CD4-positive, alpha-beta T cell treated with Interleukin-2 at 100 ng/mL for 4 hours (primary cell): ENCODE measurements around the gene PLPPR5.
"Not testable (repeated sequence)": the region's sequence is repeated elsewhere in the genome, so short reads cannot be mapped to it uniquely, and the experiment has no call there.

Experiments
- DNase-seq: peaks from one replicate; pipeline ENCODE4 v3.0.0-alpha.2; 2020; ENCODE audit warnings: low spot score

PLPPR5 gene

GRCh38 chr1:98914547-98914946, 90.1 kb downstream of the PLPPR5 start:
- DNase-seq, result no peak

GRCh38 chr1:98910827-98911226, 93.8 kb downstream of the PLPPR5 start:
- DNase-seq, result no peak

- no peak for DNase-seq
Measured at GRCh38 chr1:98908980-98909379, 95.7 kb downstream of the PLPPR5 start.

- no peak for DNase-seq
Measured at GRCh38 chr1:98906809-98907208, 97.9 kb downstream of the PLPPR5 start.

- no peak for DNase-seq
Measured at GRCh38 chr1:98906361-98906760, 98.3 kb downstream of the PLPPR5 start.

- DNase-seq, result no peak
Measured at GRCh38 chr1:98904684-98905083, 100.0 kb downstream of the PLPPR5 start.

DNA sequence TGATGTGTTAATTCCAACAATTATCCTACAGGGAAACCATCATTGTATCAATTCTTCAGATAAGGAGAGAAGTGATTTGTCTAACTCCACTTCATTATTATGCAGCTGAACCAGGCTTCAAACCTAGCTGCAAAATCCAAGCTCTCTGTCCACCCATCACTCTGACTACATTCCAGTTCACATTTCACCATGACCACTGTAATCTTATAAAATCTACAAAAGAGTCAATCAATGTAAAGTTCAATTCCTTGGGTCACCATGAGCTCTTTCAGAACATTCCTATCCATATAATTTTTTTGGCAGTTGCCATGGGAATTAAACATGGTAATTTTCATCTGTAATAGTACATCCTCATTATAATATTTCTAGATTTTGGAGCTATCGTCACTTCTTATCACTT, 100.9 kb downstream of the PLPPR5 start:
- no peak for DNase-seq

GRCh38 chr1:98903261-98903660, 101.4 kb downstream of the PLPPR5 start:
- DNase-seq, result no peak

GRCh38 chr1:98898940-98899339, 105.7 kb downstream of the PLPPR5 start:
- no peak for DNase-seq

- DNase-seq, result no peak
Measured at GRCh38 chr1:98897479-98897878, 107.2 kb downstream of the PLPPR5 start.

DNA sequence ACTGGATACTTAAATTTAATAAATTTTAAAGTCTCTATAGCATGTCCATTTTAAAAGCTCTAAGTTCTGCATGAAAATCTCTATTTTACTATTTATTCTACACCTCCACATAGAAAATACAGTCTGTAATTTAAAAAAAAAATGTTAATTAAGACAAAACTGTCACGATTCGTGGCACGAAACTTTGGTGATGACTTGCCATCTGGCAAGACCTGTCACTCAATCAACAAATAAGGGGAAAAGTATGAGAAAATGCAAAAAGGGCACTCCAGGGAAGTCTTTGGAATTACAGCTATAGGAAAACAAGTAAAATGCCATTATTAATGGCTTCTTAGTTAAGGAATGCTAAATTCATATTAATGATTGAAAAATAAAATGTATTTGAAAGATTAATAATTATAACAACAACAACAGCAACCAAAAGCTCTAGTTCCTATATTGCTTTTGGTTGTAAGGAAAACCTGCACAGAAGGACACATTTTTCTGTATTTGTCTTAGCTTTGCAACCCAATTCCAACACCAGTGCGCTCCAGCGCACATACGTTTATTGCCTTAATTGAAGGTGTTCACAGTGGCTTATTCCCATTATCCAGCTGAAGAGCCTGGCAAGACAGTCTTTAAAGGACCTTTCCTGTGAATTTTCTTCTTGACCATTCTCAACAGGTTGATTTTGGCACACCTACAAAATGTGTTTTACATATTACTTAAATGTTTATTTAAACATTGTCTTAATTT, 107.8 kb downstream of the PLPPR5 start:
- DNase-seq, result no peak

DNA sequence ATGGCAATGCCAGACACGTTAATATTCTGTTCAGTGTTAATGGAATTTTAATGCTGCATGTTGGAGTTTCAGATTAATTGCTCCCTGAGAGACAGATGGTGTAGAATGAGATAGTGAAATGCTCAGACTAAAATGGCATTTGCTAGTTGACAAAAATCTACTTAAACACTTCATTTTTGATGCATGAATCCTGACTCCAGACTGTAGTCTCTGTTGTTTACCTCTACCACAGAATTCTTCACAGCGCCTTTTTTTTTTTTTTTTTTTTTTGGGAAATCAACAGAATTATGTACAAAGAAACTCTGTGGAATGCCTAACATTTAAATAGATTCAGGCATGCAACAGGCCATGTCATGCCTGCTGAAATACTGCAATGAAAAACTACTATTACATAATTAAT, 111.3 kb downstream of the PLPPR5 start:
- DNase-seq, result no peak

GRCh38 chr1:98888869-98889268, 115.8 kb downstream of the PLPPR5 start:
- DNase-seq, result no peak

GRCh38 chr1:98887507-98887906, 117.2 kb downstream of the PLPPR5 start:
- no peak for DNase-seq

GRCh38 chr1:98884864-98885263, 119.8 kb downstream of the PLPPR5 start:
- DNase-seq, result no peak

- DNase-seq, result no peak
Measured at GRCh38 chr1:98881901-98882300, 122.8 kb downstream of the PLPPR5 start.

DNA sequence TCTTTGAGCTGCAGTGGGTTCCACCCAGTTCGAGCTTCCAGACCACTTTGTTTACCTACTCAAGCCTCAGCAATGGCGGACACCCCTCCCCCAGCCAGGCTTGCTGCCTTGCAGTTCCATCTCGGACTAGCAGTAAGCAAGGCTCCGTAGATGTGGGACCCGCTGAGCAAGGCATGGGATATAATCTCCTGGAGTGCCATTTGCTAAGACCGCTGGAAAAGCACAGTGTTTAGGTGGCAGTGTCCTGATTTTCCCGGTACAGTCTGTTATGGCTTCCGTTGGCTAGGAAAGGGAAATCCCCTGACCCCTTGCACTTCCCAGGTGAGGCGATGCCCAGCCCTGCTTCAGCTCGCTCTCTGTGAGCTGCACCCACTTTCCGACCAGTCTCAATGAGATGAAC, 123.4 kb downstream of the PLPPR5 start:
- not testable (repeated sequence) for DNase-seq

GRCh38 chr1:98874828-98875227, 129.8 kb downstream of the PLPPR5 start:
- DNase-seq, result no peak

DNA sequence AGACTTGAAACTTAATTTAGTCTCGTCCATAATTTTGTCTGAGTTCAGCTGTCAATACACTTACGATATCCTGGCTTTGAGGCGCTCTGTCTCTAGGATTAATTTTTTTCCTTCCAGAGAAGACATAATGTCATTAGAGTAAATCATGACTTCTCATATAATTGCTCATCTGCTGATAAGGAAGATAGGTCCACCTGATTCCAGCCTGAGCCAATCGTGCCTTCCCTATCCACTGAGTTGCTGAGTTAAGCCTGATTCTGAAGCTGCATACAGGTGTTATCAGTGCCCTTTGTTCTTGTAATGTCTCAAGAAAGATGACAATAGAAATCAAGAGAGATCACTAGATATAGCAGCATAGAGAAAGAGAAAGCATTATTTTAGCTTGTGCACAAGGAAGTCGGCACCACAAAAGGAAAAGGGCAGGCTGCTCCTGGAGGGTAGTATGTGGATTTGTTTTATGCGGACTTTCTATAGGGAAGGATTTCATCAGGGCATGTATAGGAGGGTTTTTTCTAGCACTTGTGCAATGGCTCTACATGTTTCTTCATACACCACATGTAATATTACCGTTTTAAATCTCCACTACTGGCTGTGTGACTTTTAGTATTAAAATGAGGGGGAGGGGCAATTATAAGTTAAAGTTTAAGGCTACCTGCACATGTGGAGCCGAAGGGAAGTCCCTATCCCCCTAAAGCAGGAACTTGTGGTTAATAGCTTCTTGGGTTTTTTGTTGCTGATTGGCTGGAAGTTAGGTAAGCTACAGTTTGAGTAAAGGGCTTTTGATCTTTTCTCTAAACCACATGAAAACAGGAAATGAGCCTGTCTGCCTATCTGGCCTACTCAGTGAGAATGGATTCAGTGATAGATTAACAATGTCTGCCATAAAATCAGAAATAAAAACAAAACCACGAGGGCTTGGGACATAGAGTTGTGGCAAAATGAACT, 133.4 kb downstream of the PLPPR5 start:
- DNase-seq, result peak; percentile 88

GRCh38 chr1:98865796-98866195, 138.9 kb downstream of the PLPPR5 start:
- no peak for DNase-seq

DNA sequence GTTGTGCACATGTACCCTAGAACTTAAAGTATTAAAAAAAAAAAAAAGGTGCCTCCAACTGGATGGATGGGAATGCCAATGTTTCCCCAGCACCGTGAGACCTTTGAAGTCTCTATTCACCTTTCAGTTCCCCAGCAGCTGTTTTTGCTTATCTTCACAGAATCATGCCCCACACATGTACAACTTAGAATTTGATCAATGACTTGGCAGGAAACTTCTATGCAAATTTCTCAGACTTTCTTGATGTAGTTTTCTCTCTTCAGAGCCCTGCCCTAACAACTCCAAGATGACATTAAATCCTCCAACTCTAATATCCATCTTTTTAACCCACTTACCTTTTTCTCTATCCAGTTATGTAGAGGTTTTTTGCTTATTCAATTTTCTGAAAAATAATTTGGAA, 144.3 kb downstream of the PLPPR5 start:
- no peak for DNase-seq

GRCh38 chr1:98854137-98854536, 150.5 kb downstream of the PLPPR5 start:
- peak; percentile 13 for DNase-seq

DNA sequence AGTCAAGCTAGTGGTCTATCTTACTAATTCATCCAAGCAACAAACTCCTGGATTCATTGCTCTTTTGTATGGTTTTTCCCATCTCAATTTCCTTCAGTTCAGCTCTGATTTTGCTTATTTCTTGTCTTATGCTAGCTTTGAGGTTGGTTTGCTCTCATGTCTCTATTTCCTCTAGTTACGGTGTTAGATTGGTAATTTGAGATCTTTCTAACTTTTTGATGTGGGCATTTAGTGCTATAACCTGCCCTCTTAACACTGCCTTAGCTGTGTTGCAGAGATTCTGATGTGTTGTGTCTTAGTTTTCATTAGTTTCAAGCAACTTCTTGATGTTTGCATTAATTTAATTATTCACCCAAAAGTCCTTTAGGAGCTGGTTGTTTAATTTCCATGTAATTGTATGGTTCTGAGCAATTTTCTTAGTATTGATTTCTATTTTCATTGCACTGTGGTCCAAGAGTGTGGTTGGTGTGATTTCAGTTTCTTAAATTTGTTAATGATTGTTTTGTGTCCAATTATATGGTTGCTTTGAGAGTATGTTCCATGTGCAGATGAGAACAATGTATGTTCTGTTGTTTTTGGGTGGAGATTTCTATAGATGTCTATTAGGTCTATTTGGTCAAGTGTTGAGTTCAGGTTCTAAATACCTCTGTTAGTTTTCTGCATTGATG, 154.6 kb downstream of the PLPPR5 start:
- DNase-seq, result no peak
